ENCODE measurements around the gene OR13C8. TPM values are rescaled to one million over a fixed set of nuclear protein-coding genes. Genes with fewer than 3 reads are reported as not detected.
"Not testable (repeated sequence)": the region's sequence is repeated elsewhere in the genome, so short reads cannot be mapped to it uniquely, and the experiment has no call there.

OR13C8 gene
- total RNA-seq, result not detected in 2 replicates
- not detected in 2 replicates for polyA plus RNA-seq

- no peaks in the 10 kb centered on the region for H3K9me3 ChIP-seq (ENCODE audit: low read depth)
- no peak for DNase-seq (ENCODE audit: low read depth in 1 of 2, low spot score in 1 of 2)
- no peaks in the 10 kb centered on the region for H3K4me1 ChIP-seq (ENCODE audit: low read depth)
- H3K27ac ChIP-seq, result no peak within 1 kb of the TSS
- no peak for TF ChIP-seq CTCF (IDR thresholded peaks at IDR 0.05; ENCODE audit: low read depth, low read length)
- no peak within 1 kb of the TSS for H3K4me3 ChIP-seq
- H3K36me3 ChIP-seq, result no peaks in the 10 kb centered on the region
- no peaks in the 10 kb centered on the region for H3K27me3 ChIP-seq
Measured at GRCh38 chr9:104568868-104569267, at the start of gene OR13C8. Gene OR13C8, plus strand, starts transcription at chr9:104569168. Its CDS starts 0 bp downstream, at chr9:104569168.

- not testable (repeated sequence) for H3K27me3 ChIP-seq; H3K4me1 ChIP-seq (ENCODE audit: low read depth); H3K9me3 ChIP-seq (ENCODE audit: low read depth); H3K27ac ChIP-seq; H3K4me3 ChIP-seq; H3K36me3 ChIP-seq; DNase-seq (ENCODE audit: low read depth in 1 of 2, low spot score in 1 of 2)
Measured at GRCh38 chr9:104520241-104520640, 48.7 kb upstream of the OR13C8 start.

GRCh38 chr9:104527109-104527508 lies 41.9 kb upstream of the OR13C8 start, which contains the start of gene OR13C4:
Gene OR13C4, minus strand, starts transcription at chr9:104527209. Its CDS starts 0 bp downstream, at chr9:104527209.
- Histone ChIP-seq H3K4me3 (no peak within 1 kb of the TSS), H3K4me1 (ENCODE audit: low read depth) (no peaks in the 10 kb centered on the region), H3K36me3 (no peaks in the 10 kb centered on the region), H3K27ac (no peak within 1 kb of the TSS), H3K9me3 (ENCODE audit: low read depth) (no peaks in the 10 kb centered on the region), H3K27me3 (no peaks in the 10 kb centered on the region)
- no peak for TF ChIP-seq CTCF (IDR thresholded peaks at IDR 0.05; ENCODE audit: low read depth, low read length)
- no peak for DNase-seq (ENCODE audit: low read depth in 1 of 2, low spot score in 1 of 2)

- no peaks in the 10 kb centered on the region for H3K36me3 ChIP-seq
- no peak within 1 kb of the TSS for H3K4me3 ChIP-seq
- no peak for TF ChIP-seq CTCF (IDR thresholded peaks at IDR 0.05; ENCODE audit: low read depth, low read length)
- H3K27ac ChIP-seq, result no peak within 1 kb of the TSS
- no peaks in the 10 kb centered on the region for H3K27me3 ChIP-seq
- no peaks in the 10 kb centered on the region for H3K4me1 ChIP-seq (ENCODE audit: low read depth)
- no peaks in the 10 kb centered on the region for H3K9me3 ChIP-seq (ENCODE audit: low read depth)
- no peak for DNase-seq (ENCODE audit: low read depth in 1 of 2, low spot score in 1 of 2)
Measured at GRCh38 chr9:104536756-104537155, 32.2 kb upstream of the OR13C8 start, which contains the start of gene OR13C3. Gene OR13C3, minus strand, starts transcription at chr9:104536856. Its CDS starts 133 bp downstream, at chr9:104536723.

GRCh38 chr9:104539275-104539674 lies 29.7 kb upstream of the OR13C8 start:
- Histone ChIP-seq H3K4me1 (ENCODE audit: low read depth) (no peaks in the 10 kb centered on the region), H3K9me3 (ENCODE audit: low read depth) (no peaks in the 10 kb centered on the region), H3K27me3 (no peaks in the 10 kb centered on the region), H3K4me3 (no peak overlapping the region), H3K36me3 (no peaks in the 10 kb centered on the region), H3K27ac (no peak overlapping the region)
- no peak for TF ChIP-seq CTCF (IDR thresholded peaks at IDR 0.05; ENCODE audit: low read depth, low read length)
- DNase-seq (ENCODE audit: low read depth in 1 of 2, low spot score in 1 of 2), result no peak

- TF ChIP-seq CTCF (IDR thresholded peaks at IDR 0.05; ENCODE audit: low read depth, low read length), result no peak
- Histone ChIP-seq H3K27ac (no peak overlapping the region), H3K4me1 (ENCODE audit: low read depth) (no peaks in the 10 kb centered on the region), H3K4me3 (no peak overlapping the region), H3K9me3 (ENCODE audit: low read depth) (no peaks in the 10 kb centered on the region), H3K27me3 (no peaks in the 10 kb centered on the region), H3K36me3 (no peaks in the 10 kb centered on the region)
- no peak for DNase-seq (ENCODE audit: low read depth in 1 of 2, low spot score in 1 of 2)
Measured at GRCh38 chr9:104544644-104545043, 24.3 kb upstream of the OR13C8 start.

All from cardiac muscle cell (in vitro differentiated cells and primary cell).